H1 (cell line): ENCODE measurements around the gene CEP104. TPM values are rescaled to one million over a fixed set of nuclear protein-coding genes. Genes with fewer than 3 reads are reported as not detected.

Source experiments
- CTCF ChIA-PET: fragments of 300-600 bp; sonication (Branson Sonifier 250); formaldehyde crosslinking; loops from one replicate; lab custom pipeline; 2021; ENCODE audit not compliant: partially characterized antibody; lab: Charles Lee
- POLR2A ChIA-PET: fragments of 300-600 bp; sonication (Branson Sonifier 250); formaldehyde crosslinking; loops from one replicate; lab custom pipeline; 2021; ENCODE audit warnings: inconsistent platforms; ENCODE audit not compliant: partially characterized antibody; lab: Charles Lee
- DNase-seq, 2 experiments: peaks; one replicate each; pipeline versions ENCODE4 v3.0.0 to v3.0.0-alpha.2; 2010 to 2022; ENCODE audit warnings: low spot score in 2 of 2, low read depth in 1 of 2, mixed read lengths in 1 of 2
- FAIRE-seq: peaks from 2 replicates; lab custom pipeline; 2011; peaks lifted over from hg19 to GRCh38; lab: Jason Lieb, UNC
- H2AFZ ChIP-seq: 2 replicates; pipeline ENCODE4 v1.8.1; 2012; ENCODE audit warnings: low read length, inconsistent platforms
- H2AK5ac ChIP-seq: 2 replicates; pipeline ENCODE4 v1.6.1; 2013; ENCODE audit warnings: low read depth, low read length
- H2BK120ac ChIP-seq: replicated peaks from 2 replicates; pipeline ENCODE3; 2013; ENCODE audit warnings: low read depth, low read length, inconsistent platforms
- H2BK12ac ChIP-seq: 2 replicates; pipeline ENCODE4 v1.6.1; 2013; ENCODE audit warnings: low read depth, low read length
- H2BK15ac ChIP-seq: 2 replicates; pipeline ENCODE4 v1.6.1; 2013; ENCODE audit warnings: low read length
- H2BK20ac ChIP-seq: 2 replicates; pipeline ENCODE4 v1.6.1; 2013; ENCODE audit warnings: low read length
- H2BK5ac ChIP-seq: 2 replicates; pipeline ENCODE4 v1.6.1; 2013; ENCODE audit warnings: low read depth, low read length
- H3K14ac ChIP-seq: 2 replicates; pipeline ENCODE4 v1.6.1; 2013; ENCODE audit warnings: inconsistent platforms; ENCODE audit not compliant: insufficient read length
- H3K18ac ChIP-seq: 2 replicates; pipeline ENCODE4 v1.6.1; 2013; ENCODE audit warnings: low read length; ENCODE audit errors: extremely low read depth
- H3K23ac ChIP-seq: 2 replicates; pipeline ENCODE4 v1.6.1; 2013; ENCODE audit warnings: inconsistent platforms; ENCODE audit not compliant: insufficient read length
- H3K23me2 ChIP-seq: 2 replicates; pipeline ENCODE4 v1.6.1; 2013; ENCODE audit warnings: low read depth, low read length
- H3K27ac ChIP-seq: 2 replicates; pipeline ENCODE4 v1.6.1; 2011; ENCODE audit warnings: low read depth, low read length, inconsistent platforms
- H3K27me3 ChIP-seq, 4 experiments: replicated peaks in 1 of 4; 1 replicate in 1 of 4; 2 replicates in 3 of 4; pipeline versions ENCODE4 v1.6.1 to v1.8.1; 2011 to 2013; ENCODE audit warnings: low read length in 3 of 4, mild to moderate bottlenecking in 3 of 4, inconsistent platforms in 2 of 4, mixed read lengths in 2 of 4, moderate library complexity in 1 of 4; ENCODE audit not compliant: control insufficient read depth in 3 of 4, insufficient read depth in 3 of 4; ENCODE audit errors: extremely low read depth in 1 of 4
- H3K36me3 ChIP-seq, 4 experiments: 2 replicates each; pipeline versions ENCODE4 v1.6.1 to v1.8.1; 2011 to 2013; ENCODE audit warnings: mild to moderate bottlenecking in 4 of 4, low read length in 3 of 4, moderate library complexity in 2 of 4, control low read depth in 1 of 4, inconsistent platforms in 1 of 4; ENCODE audit not compliant: insufficient read depth in 4 of 4, control insufficient read depth in 2 of 4
- H3K4ac ChIP-seq: replicated peaks from 2 replicates; pipeline ENCODE3; 2013; ENCODE audit warnings: low read length, low read depth, mixed read lengths, inconsistent platforms; ENCODE audit not compliant: insufficient read length
- H3K4me1 ChIP-seq, 4 experiments: replicated peaks in 1 of 4; 1 replicate in 1 of 4; 2 replicates in 3 of 4; pipeline versions ENCODE4 v1.6.1 to v1.8.1; 2011 to 2013; ENCODE audit warnings: low read length in 3 of 4, inconsistent platforms in 2 of 4, mixed read lengths in 1 of 4; ENCODE audit not compliant: insufficient read depth in 4 of 4, control insufficient read depth in 3 of 4
- H3K4me2 ChIP-seq, 2 experiments: 2 replicates each; pipeline versions ENCODE4 v1.6.1 to v1.8.1; 2011 to 2013; ENCODE audit warnings: low read depth in 2 of 2, low read length in 2 of 2, control low read depth in 1 of 2, inconsistent platforms in 1 of 2, mild to moderate bottlenecking in 1 of 2; ENCODE audit not compliant: insufficient read depth in 1 of 2
- H3K4me3 ChIP-seq, 4 experiments: fragments of 200-600, 300-600 bp in 1 of 4; sonication (generic), shearing (Covaris generic), sonication (Bioruptor Twin) in 1 of 4; 2 replicates each; pipeline versions ENCODE4 v1.5.1 to v1.8.1; 2011 to 2016; ENCODE audit warnings: low read length in 4 of 4, low read depth in 3 of 4, control low read depth in 2 of 4, inconsistent platforms in 2 of 4, mild to moderate bottlenecking in 2 of 4, mixed read lengths in 1 of 4, moderate library complexity in 1 of 4; ENCODE audit not compliant: insufficient read depth in 2 of 4; ENCODE audit errors: extremely low read depth in 1 of 4
- H3K56ac ChIP-seq: replicated peaks from 2 replicates; pipeline ENCODE3; 2013; ENCODE audit warnings: low read depth, mild to moderate bottlenecking, mixed read lengths, low read length, inconsistent platforms; ENCODE audit not compliant: insufficient read length
- H3K79me1 ChIP-seq: 2 replicates; pipeline ENCODE4 v1.6.1; 2013; ENCODE audit warnings: low read depth, low read length, control low read depth
- H3K79me2 ChIP-seq, 2 experiments: 2 replicates each; pipeline versions ENCODE4 v1.6.1 to v1.8.1; 2012 to 2013; ENCODE audit warnings: low read length in 2 of 2, mild to moderate bottlenecking in 2 of 2, inconsistent platforms in 1 of 2; ENCODE audit not compliant: insufficient read depth in 2 of 2, control insufficient read depth in 1 of 2
- H3K9ac ChIP-seq, 4 experiments: replicated peaks in 1 of 4; 1 replicate in 1 of 4; 2 replicates in 3 of 4; pipeline versions ENCODE4 v1.6.1 to v1.8.1; 2011 to 2013; ENCODE audit warnings: low read depth in 3 of 4, low read length in 3 of 4, control low read depth in 2 of 4, mild to moderate bottlenecking in 2 of 4, moderate library complexity in 2 of 4, inconsistent platforms in 1 of 4; ENCODE audit errors: extremely low read depth in 1 of 4
- H3K9me3 ChIP-seq, 2 experiments: 2 replicates each; pipeline versions ENCODE4 v1.6.1 to v1.8.1; 2012 to 2013; ENCODE audit warnings: mild to moderate bottlenecking in 2 of 2, moderate library complexity in 2 of 2, control low read depth in 1 of 2, inconsistent platforms in 1 of 2, low read depth in 1 of 2, low read length in 1 of 2, mixed read lengths in 1 of 2; ENCODE audit not compliant: insufficient read depth in 2 of 2
- H4K20me1 ChIP-seq, 2 experiments: replicated peaks in 1 of 2; 2 replicates each; pipeline versions ENCODE3 to v1.8.1; 2011 to 2013; ENCODE audit warnings: inconsistent platforms in 2 of 2, low read length in 2 of 2, mild to moderate bottlenecking in 1 of 2; ENCODE audit not compliant: insufficient read depth in 2 of 2, control insufficient read depth in 1 of 2
- H4K5ac ChIP-seq: 2 replicates; pipeline ENCODE4 v1.6.1; 2013; ENCODE audit warnings: low read length, low read depth, mixed read lengths, inconsistent platforms; ENCODE audit not compliant: insufficient read length
- H4K8ac ChIP-seq: 2 replicates; pipeline ENCODE4 v1.8.0; 2013; ENCODE audit warnings: mild to moderate bottlenecking, moderate library complexity, low read length, inconsistent platforms; ENCODE audit not compliant: insufficient read depth; ENCODE audit errors: extremely low read depth
- H4K91ac ChIP-seq: replicated peaks from 2 replicates; pipeline ENCODE3; 2013; ENCODE audit warnings: low read length, mixed read lengths, inconsistent platforms; ENCODE audit not compliant: insufficient read length
- ATF3 ChIP-seq: IDR thresholded peaks from 2 replicates; pipeline ENCODE4 v1.6.1; 2011; ENCODE audit warnings: low read depth, mild to moderate bottlenecking, low read length; ENCODE audit not compliant: insufficient read depth
- CBX5 ChIP-seq: fragments of 300-800, 300-1000 bp; sonication (generic); IDR thresholded peaks from 2 replicates; pipeline ENCODE4 v1.7.1; 2016; ENCODE audit warnings: antibody characterized with exemption, low read length, low read depth
- CBX8 ChIP-seq: fragments of 300-800, 300-1000 bp; sonication (generic); IDR thresholded peaks from 2 replicates; pipeline ENCODE4 v1.7.1; 2016; ENCODE audit warnings: low read depth, low read length, borderline replicate concordance
- CHD2 ChIP-seq: IDR thresholded peaks from 2 replicates; pipeline ENCODE4 v1.6.1; 2012; ENCODE audit warnings: low read length, improper control_type of control experiment
- CTBP2 ChIP-seq: IDR thresholded peaks from 2 replicates; pipeline ENCODE4 v1.7.0; 2011; ENCODE audit warnings: borderline replicate concordance, mild to moderate bottlenecking, moderate library complexity, mixed read lengths, low read length; ENCODE audit not compliant: insufficient read depth, insufficient read length
- EZH2 ChIP-seq: fragments of 200-600 bp; sonication (generic); IDR thresholded peaks from 2 replicates; pipeline ENCODE4 v1.7.1; 2012; ENCODE audit warnings: low read depth, mild to moderate bottlenecking, moderate library complexity, low read length, inconsistent platforms; ENCODE audit not compliant: severe bottlenecking
- GABPA ChIP-seq: IDR thresholded peaks from 2 replicates; pipeline ENCODE4 v1.6.1; 2011; ENCODE audit warnings: mild to moderate bottlenecking, low read length, moderate library complexity, borderline replicate concordance; ENCODE audit not compliant: insufficient read depth
- RNF2 ChIP-seq: fragments of 200-900, 300-1000 bp; sonication (generic); IDR thresholded peaks from 2 replicates; pipeline ENCODE4 v1.7.1; 2016; ENCODE audit warnings: borderline replicate concordance, low read depth, mild to moderate bottlenecking, antibody characterized with exemption, low read length; ENCODE audit not compliant: poor library complexity, severe bottlenecking; ENCODE audit errors: missing control alignments
- SP4 ChIP-seq: IDR thresholded peaks from 2 replicates; pipeline ENCODE4 v1.6.1; 2012; ENCODE audit warnings: low read length, inconsistent platforms
- WGBS, 2 experiments: shearing (Covaris generic) in 1 of 2; methylation state at CpG; one replicate each; pipeline versions ENCODE4 v1.1.6 to v1.1.7; 2013 to 2015; ENCODE audit warnings: low lambda C conversion rate in 2 of 2, mixed read lengths in 2 of 2, inconsistent platforms in 1 of 2, low coverage in 1 of 2, missing lambda C conversion rate in 1 of 2; ENCODE audit not compliant: insufficient replicate concordance in 2 of 2, insufficient coverage in 1 of 2, insufficient read length in 1 of 2; ENCODE audit errors: extremely low coverage in 1 of 2, missing lambda C conversion rate in 1 of 2; 5-methylcytosine and 5-hydroxymethylcytosine counted together
- polyA plus RNA-seq, 7 experiments: library from polyadenylated mRNA; depleted of rRNA in 3 of 7; stranded (reverse) in 5 of 7; unstranded in 2 of 7; fragments of >200 nt in 5 of 7; fragments of 200-250 nt in 2 of 7; gene quantifications; 1 replicate in 5 of 7; 2 replicates in 1 of 7; 4 replicates in 1 of 7; pipeline versions ENCODE4 v1.2.1 to v1.2.3, GENCODE V29; 2011 to 2013; ENCODE audit warnings: missing spikeins in 2 of 7, mixed read lengths in 2 of 7
- total RNA-seq: library from RNA; stranded (reverse); fragmentation: NEBNext Ultra II Directional; extraction: Animal tissue kit (Norgen Biotek cat#: 25700); gene quantifications from 2 replicates; pipeline ENCODE4 v1.2.1, GENCODE V29; 2021

CEP104 gene
- total and polyA plus RNA-seq, 2 of the 8 experiments (the other 6 are each of a cell fraction or from before 2014, with no cell fraction given): 8.0 to 43.9 TPM

- Histone ChIP-seq H3K79me1 (no peaks in the 10 kb centered on the region), H3K4ac (no peak overlapping the region), H4K5ac (no peak overlapping the region), H4K8ac (no peak overlapping the region), H2BK120ac (no peak overlapping the region), H2AK5ac (no peak overlapping the region), H2BK20ac (no peak overlapping the region), H3K4me2 (no peak overlapping the region), H3K36me3 (no peaks in the 10 kb centered on the region), H4K20me1 (no peaks in the 10 kb centered on the region), H3K4me1 (no peaks in the 10 kb centered on the region), H3K79me2 (no peaks in the 10 kb centered on the region), H2BK12ac (no peak overlapping the region), H3K23me2 (no peaks in the 10 kb centered on the region), H3K4me3 (no peak overlapping the region), H3K23ac (no peak overlapping the region), H3K14ac (no peak overlapping the region), H3K56ac (no peak overlapping the region), H2BK15ac (no peak overlapping the region), H2AFZ (no peak overlapping the region), H4K91ac (no peak overlapping the region), H3K27ac (no peak overlapping the region), H3K18ac (no peak overlapping the region), H3K9ac (no peak overlapping the region), H2BK5ac (no peak overlapping the region), H3K9me3 (peaks cover 8 to 18% of the 10 kb centered on the region in 2 experiments; a peak in 3 of 4 replicates), H3K27me3 (no peaks in the 10 kb centered on the region; a peak in 2 of 7 replicates)
- WGBS, 2 experiments: 87% methylated on average over 19 of the region's 19 CpGs; no CpG with 5 or more reads in 1 of the 2 experiments
- ChIA-PET CTCF (interaction anchor here (0.6 to 1.4 kb wide), 9 partner anchors 10 to 77 kb away, joined by 3 to 6 read pairs (median 4); no protein-coding TSS in a partner anchor), POLR2A (no interaction called here)
- no peak for FAIRE-seq
- no peak for DNase-seq
- TF ChIP-seq CHD2: no peak
- TF ChIP-seq SP4: no peak
- no peak for TF ChIP-seq CBX5
- TF ChIP-seq ATF3: no peak
- TF ChIP-seq CBX8: no peak
- TF ChIP-seq RNF2: no peak
- no peak for TF ChIP-seq EZH2
- TF ChIP-seq GABPA: no peak
- no peak for TF ChIP-seq CTBP2
These were observed 52.9 kb downstream of the CEP104 start for GRCh38 chr1:3803905-3804626.
